Measurements from ENCODE around the gene PANK1. TPM values are rescaled to one million over a fixed set of nuclear protein-coding genes. Genes with fewer than 3 reads are reported as not detected.

The PANK1 gene
- total and polyA plus RNA-seq, 12 donors: 4.0 to 20.9 (median 16.2) TPM

DNA sequence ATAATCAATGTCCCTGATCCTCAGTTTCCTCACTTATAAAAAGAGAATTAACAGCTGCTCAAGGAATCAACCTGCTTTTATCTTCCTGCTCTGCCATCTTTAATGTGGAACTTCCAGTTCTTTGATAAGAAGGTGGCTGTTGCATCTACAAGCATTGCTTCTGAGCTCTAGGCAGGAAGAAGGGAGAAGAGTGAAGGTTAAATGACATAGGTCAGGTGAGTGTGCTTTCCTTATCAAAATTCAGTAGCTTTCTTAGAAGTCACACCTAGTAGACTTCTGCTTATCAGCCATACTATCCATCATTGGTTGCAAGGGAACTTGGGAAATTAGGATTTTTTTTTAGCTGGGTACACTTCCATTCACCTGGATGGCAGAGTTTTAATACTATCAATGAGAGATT is 32.3 kb upstream of the PANK1 start:
- Histone ChIP-seq H3K4me1 (no peaks in the 10 kb centered on the region), H3K27ac (no peak overlapping the region), H3K9me3 (no peaks in the 10 kb centered on the region), H3K27me3 (no peaks in the 10 kb centered on the region), H3K36me3 (no peaks in the 10 kb centered on the region), H3K4me3 (no peak overlapping the region)
- DNase-seq: no peak
- intact Hi-C loops (cut with DNase I): no loop called here
- no peak for ATAC-seq
- TF ChIP-seq, protein P1, sequence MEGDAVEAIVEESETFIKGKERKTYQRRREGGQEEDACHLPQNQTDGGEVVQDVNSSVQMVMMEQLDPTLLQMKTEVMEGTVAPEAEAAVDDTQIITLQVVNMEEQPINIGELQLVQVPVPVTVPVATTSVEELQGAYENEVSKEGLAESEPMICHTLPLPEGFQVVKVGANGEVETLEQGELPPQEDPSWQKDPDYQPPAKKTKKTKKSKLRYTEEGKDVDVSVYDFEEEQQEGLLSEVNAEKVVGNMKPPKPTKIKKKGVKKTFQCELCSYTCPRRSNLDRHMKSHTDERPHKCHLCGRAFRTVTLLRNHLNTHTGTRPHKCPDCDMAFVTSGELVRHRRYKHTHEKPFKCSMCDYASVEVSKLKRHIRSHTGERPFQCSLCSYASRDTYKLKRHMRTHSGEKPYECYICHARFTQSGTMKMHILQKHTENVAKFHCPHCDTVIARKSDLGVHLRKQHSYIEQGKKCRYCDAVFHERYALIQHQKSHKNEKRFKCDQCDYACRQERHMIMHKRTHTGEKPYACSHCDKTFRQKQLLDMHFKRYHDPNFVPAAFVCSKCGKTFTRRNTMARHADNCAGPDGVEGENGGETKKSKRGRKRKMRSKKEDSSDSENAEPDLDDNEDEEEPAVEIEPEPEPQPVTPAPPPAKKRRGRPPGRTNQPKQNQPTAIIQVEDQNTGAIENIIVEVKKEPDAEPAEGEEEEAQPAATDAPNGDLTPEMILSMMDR (IDR thresholded peaks at IDR 0.05): no peak

- no peak for DNase-seq
- Histone ChIP-seq H3K36me3 (no peaks in the 10 kb centered on the region), H3K27ac (no peak overlapping the region), H3K4me1 (no peaks in the 10 kb centered on the region), H3K9me3 (no peaks in the 10 kb centered on the region), H3K4me3 (no peak overlapping the region), H3K27me3 (no peaks in the 10 kb centered on the region)
- TF ChIP-seq, protein P1 (IDR thresholded peaks at IDR 0.05): no peak
- 86% methylated on average over 1 of the region's 1 CpG for WGBS, 2 donors
- intact Hi-C loops (cut with DNase I): no loop called here
- no peak for ATAC-seq
Observed at GRCh38 chr10:89670926-89671325, 25.9 kb upstream of the PANK1 start.

DNA sequence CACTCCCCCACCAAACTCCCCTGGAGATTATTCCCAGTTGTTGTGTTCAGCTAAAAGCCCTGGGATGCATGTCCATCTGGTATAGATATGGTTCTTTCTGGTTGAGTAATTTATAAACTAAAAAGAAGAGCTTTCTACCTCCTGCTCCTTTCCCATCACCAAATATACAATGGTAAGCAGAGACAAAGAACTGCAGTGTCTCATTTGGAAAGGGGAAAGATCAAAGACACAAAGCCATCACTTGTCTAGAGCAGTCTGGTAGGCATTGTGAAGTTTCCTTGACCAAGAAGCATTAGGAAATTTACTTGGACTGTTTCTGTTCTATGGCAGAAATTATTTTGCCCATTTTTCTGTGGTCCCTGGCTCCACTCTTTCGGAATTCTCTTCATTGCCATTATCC is 24.9 kb upstream of the PANK1 start:
- Histone ChIP-seq H3K4me1 (no peaks in the 10 kb centered on the region), H3K9me3 (no peaks in the 10 kb centered on the region), H3K27me3 (no peaks in the 10 kb centered on the region), H3K27ac (no peak overlapping the region), H3K36me3 (no peaks in the 10 kb centered on the region), H3K4me3 (no peak overlapping the region)
- TF ChIP-seq, protein P1 (IDR thresholded peaks at IDR 0.05): no peak
- DNase-seq: no peak
- no peak for ATAC-seq
- 87 to 90% methylated on average over 1 of the region's 1 CpG for WGBS, 2 donors
- intact Hi-C loops (cut with DNase I): no loop called here

- WGBS, 2 donors: 87 to 90% methylated on average over 3 of the region's 3 CpGs
- ATAC-seq: no peak
Observed at GRCh38 chr10:89668386-89669071, 23.5 kb upstream of the PANK1 start.

More at GRCh38 chr10:89668386-89669071, 23.5 kb upstream of the PANK1 start:
- H3K9me3 ChIP-seq: no peaks in the 10 kb centered on the region
- no peak overlapping the region for H3K4me3 ChIP-seq
- no peaks in the 10 kb centered on the region for H3K4me1 ChIP-seq
- H3K27me3 ChIP-seq: no peaks in the 10 kb centered on the region
- no peak overlapping the region for H3K27ac ChIP-seq
- TF ChIP-seq, protein P1 (IDR thresholded peaks at IDR 0.05): no peak
- DNase-seq: no peak
- H3K36me3 ChIP-seq: no peaks in the 10 kb centered on the region
- intact Hi-C loops (cut with DNase I): no loop called here
